Neutrophil (primary cell): ENCODE data around the gene FAM222A.

ENCODE experiments used
- H3K27ac ChIP-seq: fragments of 200-600 bp; sonication (generic); 2 replicates; pipeline ENCODE4 v1.5.1; 2016; ENCODE audit warnings: mild to moderate bottlenecking, moderate library complexity
- H3K27me3 ChIP-seq: fragments of 200-600 bp; sonication (generic); 2 replicates; pipeline ENCODE4 v1.6.0; 2016; ENCODE audit warnings: mild to moderate bottlenecking
- H3K36me3 ChIP-seq: fragments of 200-600 bp; sonication (generic); 2 replicates; pipeline ENCODE4 v1.5.1; 2017
- H3K4me1 ChIP-seq, 2 experiments: fragments of 200-600 bp in 1 of 2; sonication (generic) in 1 of 2; 1 replicate in 1 of 2; 2 replicates in 1 of 2; pipeline versions ENCODE4 v1.5.1 to v1.6.1; 2013 to 2016; ENCODE audit warnings: low read depth in 1 of 2, low read length in 1 of 2, mild to moderate bottlenecking in 1 of 2, moderate library complexity in 1 of 2; ENCODE audit not compliant: control insufficient read depth in 1 of 2, insufficient read depth in 1 of 2
- H3K4me3 ChIP-seq, 2 experiments: fragments of 200-600 bp in 1 of 2; sonication (generic) in 1 of 2; 1 replicate in 1 of 2; 2 replicates in 1 of 2; pipeline ENCODE4 v1.5.1; 2013 to 2016; ENCODE audit warnings: low read depth in 1 of 2, low read length in 1 of 2, mild to moderate bottlenecking in 1 of 2, moderate library complexity in 1 of 2
- H3K9me3 ChIP-seq: fragments of 200-600 bp; sonication (generic); 2 replicates; pipeline ENCODE4 v1.5.1; 2016
- TF ChIP-seq, protein P1 (sequence below): fragments of 200-600 bp; sonication (generic); IDR thresholded peaks from 2 replicates; pipeline ENCODE4 v1.5.1; 2016; ENCODE audit warnings: antibody characterized with exemption

Gene FAM222A

DNA sequence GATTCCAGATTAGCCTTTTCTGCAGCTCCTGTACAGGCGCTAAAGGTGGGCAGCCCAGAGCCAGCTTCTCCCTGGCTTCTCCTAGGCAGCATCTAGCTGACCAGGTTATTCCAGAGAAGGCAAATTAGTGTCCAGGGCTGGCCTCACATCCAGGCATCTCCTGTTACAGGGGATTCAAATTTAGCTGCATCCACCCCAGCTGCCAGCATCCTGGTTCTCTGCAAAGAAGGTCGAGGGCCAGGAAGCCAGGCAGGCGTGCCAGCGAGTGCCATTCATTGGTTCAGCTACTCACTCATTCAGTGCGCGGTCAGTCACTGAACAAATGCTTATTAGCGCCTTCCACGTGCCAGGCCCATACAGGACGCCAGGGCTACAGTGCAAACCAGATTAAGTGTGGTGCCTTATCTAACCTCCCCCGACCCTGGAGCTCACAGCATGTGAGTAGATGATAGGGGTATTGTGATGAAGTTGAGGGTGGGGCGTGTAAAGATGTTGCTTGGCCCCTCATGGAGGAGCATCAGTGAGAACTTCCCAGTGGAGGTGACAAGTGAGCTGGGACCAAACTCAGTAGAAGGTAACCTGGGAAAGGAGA is 15.7 kb upstream of the FAM222A start:
- Histone ChIP-seq H3K27ac (no peak overlapping the region), H3K36me3 (no peaks in the 10 kb centered on the region), H3K4me1 (no peaks in the 10 kb centered on the region), H3K9me3 (no peaks in the 10 kb centered on the region), H3K4me3 (no peak overlapping the region), H3K27me3 (peaks cover 9% of the 10 kb centered on the region)
- TF ChIP-seq, protein P1, sequence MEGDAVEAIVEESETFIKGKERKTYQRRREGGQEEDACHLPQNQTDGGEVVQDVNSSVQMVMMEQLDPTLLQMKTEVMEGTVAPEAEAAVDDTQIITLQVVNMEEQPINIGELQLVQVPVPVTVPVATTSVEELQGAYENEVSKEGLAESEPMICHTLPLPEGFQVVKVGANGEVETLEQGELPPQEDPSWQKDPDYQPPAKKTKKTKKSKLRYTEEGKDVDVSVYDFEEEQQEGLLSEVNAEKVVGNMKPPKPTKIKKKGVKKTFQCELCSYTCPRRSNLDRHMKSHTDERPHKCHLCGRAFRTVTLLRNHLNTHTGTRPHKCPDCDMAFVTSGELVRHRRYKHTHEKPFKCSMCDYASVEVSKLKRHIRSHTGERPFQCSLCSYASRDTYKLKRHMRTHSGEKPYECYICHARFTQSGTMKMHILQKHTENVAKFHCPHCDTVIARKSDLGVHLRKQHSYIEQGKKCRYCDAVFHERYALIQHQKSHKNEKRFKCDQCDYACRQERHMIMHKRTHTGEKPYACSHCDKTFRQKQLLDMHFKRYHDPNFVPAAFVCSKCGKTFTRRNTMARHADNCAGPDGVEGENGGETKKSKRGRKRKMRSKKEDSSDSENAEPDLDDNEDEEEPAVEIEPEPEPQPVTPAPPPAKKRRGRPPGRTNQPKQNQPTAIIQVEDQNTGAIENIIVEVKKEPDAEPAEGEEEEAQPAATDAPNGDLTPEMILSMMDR = no peak

DNA sequence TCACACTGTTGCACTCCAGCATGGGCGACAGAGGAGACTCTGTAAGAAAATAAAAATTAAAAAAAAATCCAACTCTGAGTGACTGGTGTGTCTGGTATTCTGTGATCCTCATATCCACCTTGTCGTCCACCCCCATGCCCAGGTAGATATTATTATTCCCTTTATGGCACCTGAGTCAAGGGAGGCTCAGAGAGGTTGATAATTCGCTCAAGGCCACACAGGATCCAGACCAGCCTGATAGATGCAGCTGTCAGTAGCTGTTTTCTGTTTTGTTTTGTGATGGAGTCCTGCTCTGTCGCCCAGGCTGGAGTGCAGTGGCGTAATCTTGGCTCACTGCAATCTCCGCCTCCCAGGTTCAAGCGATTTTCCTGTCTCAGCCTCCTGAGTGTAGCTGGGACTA is 14.8 kb upstream of the FAM222A start:
- Histone ChIP-seq H3K27ac (no peak overlapping the region), H3K4me3 (no peak overlapping the region)
- TF ChIP-seq, protein P1 = no peak

GRCh38 chr12:109701064-109701463 is 12.6 kb upstream of the FAM222A start:
- Histone ChIP-seq H3K9me3 (no peaks in the 10 kb centered on the region), H3K27ac (no peak overlapping the region), H3K4me3 (no peak overlapping the region), H3K36me3 (no peaks in the 10 kb centered on the region), H3K27me3 (peaks cover 7% of the 10 kb centered on the region), H3K4me1 (no peaks in the 10 kb centered on the region)
- TF ChIP-seq, protein P1 = no peak

More for the DNA sequence above, 14.8 kb upstream of the FAM222A start:
- H3K27me3 ChIP-seq = peaks cover under 1% of the 10 kb centered on the region
- H3K36me3 ChIP-seq = no peaks in the 10 kb centered on the region
- H3K4me1 ChIP-seq = no peaks in the 10 kb centered on the region
- no peaks in the 10 kb centered on the region for H3K9me3 ChIP-seq

- Histone ChIP-seq H3K36me3 (no peaks in the 10 kb centered on the region), H3K9me3 (no peaks in the 10 kb centered on the region), H3K4me1 (no peaks in the 10 kb centered on the region), H3K4me3 (no peak overlapping the region), H3K27ac (no peak overlapping the region), H3K27me3 (peaks cover 7% of the 10 kb centered on the region)
- TF ChIP-seq, protein P1 = no peak
Measured at GRCh38 chr12:109702111-109702841, 11.3 kb upstream of the FAM222A start.

DNA sequence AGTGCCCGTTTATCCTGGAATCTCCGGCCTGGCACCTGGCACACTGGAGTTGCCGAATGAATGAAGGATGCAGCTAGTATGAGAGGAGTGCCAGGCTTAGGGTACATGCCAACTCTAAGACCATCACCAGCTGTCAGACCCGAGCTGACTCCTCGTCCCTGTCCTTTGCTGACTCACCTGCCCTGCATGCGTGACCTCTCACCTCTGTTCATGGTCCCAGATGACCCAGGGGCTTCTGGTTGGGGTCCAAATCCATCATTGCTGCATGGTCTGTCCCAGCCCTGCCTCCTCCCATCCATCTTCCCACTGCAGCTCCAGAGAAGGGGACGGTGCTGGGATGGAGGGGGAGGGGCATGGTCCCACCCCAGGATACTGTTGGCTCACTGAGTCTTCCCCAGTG is 9.9 kb upstream of the FAM222A start:
- Histone ChIP-seq H3K9me3 (no peaks in the 10 kb centered on the region), H3K4me3 (no peak overlapping the region), H3K27me3 (peaks cover 7% of the 10 kb centered on the region), H3K4me1 (no peaks in the 10 kb centered on the region), H3K36me3 (no peaks in the 10 kb centered on the region), H3K27ac (no peak overlapping the region)
- TF ChIP-seq, protein P1 = no peak
